ENCODE measurements around the gene EIF4G1.

The EIF4G1 gene

GRCh38 chr3:184308744-184309143 lies 5.7 kb upstream of the EIF4G1 start:
- DNase-seq: peak; percentile 48

DNA sequence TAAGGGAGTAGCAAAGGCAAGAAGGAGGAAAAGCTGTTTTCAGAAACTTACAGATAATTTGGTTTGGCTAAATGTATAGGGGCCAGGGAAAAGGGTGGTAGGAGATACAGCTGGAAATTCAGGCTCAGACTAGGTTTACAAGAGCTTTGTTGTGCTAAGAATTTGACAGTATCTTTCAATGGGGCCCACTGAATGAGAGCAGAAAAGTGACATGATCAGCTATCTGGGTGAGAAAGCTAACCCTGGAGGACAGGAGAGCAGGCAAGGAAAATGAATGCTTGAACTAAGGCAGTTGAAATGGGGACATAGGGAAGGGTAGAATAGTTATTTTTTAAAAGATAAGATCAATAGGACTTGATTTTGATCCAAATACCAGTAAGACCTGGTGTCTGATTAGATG lies 2.8 kb upstream of the EIF4G1 start:
- no peak for DNase-seq

DNA sequence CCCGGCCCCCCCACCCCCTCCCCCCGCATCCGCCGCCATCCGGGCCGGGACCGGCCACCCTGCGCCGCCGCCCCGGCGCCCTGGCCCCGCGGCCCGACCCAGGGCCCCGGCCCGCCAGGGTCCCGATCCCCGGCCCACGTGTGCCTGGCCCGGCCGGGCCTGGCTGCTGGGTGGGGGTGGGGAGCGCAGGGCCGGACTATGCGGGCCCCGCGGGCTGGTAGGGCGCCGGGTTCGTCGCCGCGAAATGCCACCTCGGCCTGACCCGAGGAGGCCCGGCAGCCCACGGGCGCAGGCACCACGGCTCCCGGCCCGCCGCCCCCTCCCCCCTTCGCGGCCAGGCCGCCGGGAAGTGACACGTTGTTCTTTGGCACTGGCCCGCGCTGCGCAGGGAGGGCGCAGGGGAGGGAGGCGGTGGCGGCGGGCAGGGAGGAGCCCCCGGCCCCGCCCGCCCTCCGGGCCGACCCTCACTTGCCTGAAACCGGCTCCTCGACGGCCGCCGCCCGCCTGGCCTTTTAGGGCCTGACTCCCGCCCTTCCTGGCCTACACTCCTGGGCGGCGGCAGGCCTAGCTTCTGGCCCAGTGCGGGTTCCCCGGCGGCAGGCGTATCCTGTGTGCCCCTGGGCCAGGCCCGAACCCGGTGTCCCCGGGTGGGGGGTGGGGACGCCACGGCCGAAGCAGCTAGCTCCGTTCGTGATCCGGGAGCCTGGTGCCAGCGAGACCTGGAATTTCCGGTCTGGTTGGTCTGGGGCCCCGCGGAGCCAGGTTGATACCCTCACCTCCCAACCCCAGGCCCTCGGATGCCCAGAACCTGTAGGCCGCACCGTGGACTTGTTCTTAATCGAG lies 515 bp downstream of the EIF4G1 start:
- peak; percentile 81 for DNase-seq

- peak; percentile 40 for DNase-seq
Observed at GRCh38 chr3:184315543-184315867, 1.1 kb downstream of the EIF4G1 start.

DNA sequence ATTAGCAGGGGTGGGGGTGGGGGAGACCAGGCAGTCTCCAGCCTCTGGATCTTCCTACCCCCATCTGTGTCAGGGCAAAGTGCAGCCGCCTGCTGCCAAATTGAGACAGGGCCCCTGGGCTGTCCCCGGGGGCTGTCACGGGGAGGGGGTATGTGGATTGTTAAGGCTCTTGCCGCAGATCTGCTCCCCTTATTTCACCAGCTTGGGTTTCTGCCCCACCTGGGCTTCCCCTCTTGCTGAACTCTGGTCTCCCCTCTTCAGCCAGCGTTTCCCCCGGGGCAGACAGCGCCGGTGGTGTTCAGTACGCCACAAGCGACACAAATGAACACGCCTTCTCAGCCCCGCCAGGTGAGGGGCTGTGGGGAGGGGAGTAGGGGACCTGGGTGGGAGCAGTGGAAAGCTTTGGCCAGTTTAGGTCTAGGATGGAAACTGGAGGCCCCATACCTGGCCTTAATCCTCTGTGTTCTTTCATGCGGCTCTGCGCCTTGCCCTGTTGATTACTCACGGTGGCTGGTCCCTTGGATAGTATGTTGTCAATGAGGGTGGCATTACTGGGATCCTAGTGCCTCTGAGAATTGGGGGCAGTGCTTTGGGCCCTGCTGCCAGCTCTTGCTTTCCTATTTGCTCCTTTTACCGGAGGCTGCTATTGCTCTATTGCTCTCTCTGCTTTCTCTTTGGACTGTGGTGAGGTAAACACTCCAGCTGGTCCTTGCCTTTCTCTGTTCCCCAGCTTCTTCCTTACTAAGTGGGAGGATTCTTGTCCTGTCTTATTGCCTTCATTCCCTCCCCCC lies 1.7 kb downstream of the EIF4G1 start:
- DNase-seq: no peak

- DNase-seq: no peak
Observed at GRCh38 chr3:184316792-184317191, 2.4 kb downstream of the EIF4G1 start.

DNA sequence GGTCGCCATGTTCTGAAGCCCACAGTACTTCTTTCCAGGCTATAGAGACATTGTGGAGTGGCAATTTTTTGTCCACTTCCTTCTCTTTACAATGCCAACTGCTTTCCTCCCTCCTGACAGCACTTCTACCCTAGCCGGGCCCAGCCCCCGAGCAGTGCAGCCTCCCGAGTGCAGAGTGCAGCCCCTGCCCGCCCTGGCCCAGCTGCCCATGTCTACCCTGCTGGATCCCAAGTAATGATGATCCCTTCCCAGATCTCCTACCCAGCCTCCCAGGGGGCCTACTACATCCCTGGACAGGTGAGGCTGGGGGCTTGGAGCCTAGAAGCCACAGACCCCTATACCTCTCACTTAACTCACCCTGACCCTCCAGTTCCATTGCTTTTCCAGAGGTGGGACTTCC lies 2.8 kb downstream of the EIF4G1 start:
- DNase-seq: no peak

DNA sequence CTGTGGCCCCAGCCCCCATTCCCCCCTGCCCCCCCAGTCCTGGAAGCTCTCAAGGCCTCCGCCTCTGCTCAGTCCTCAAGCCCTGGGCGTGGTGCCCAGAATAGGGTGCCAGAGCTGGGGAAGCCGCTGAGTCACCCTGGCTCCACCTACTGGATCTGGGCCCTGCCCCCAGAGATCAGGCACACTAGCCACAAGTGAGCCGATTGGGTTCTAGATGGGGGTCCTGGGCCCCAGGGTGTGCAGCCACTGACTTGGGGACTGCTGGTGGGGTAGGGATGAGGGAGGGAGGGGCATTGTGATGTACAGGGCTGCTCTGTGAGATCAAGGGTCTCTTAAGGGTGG lies 5.7 kb downstream of the EIF4G1 start:
- peak; percentile 96 for DNase-seq

GRCh38 chr3:184321666-184322065 lies 7.3 kb downstream of the EIF4G1 start:
- no peak for DNase-seq

GRCh38 chr3:184322731-184323487 lies 8.5 kb downstream of the EIF4G1 start:
- DNase-seq: no peak

DNA sequence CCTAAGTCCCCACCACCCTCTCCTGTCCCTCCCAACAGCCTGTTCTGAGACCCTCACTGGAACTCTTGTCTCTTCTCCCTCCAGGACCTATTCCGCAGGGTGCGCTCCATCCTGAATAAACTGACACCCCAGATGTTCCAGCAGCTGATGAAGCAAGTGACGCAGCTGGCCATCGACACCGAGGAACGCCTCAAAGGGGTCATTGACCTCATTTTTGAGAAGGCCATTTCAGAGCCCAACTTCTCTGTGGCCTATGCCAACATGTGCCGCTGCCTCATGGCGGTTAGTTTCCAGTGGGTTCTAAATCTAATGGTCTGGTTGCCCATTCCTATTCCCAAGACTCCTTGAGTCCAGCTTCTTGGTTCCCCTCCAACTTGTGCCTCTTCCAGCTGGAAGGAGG lies 9.3 kb downstream of the EIF4G1 start:
- no peak for DNase-seq

DNA sequence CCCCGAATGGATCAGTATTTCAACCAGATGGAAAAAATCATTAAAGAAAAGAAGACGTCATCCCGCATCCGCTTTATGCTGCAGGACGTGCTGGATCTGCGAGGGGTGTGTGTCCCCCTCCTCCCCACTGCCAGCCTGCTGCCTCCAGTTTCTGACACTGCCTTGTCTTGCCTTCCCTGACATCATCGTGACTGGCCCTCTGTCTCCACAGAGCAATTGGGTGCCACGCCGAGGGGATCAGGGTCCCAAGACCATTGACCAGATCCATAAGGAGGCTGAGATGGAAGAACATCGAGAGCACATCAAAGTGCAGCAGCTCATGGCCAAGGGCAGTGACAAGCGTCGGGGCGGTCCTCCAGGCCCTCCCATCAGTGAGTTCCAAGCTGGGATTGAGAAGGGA lies 10.9 kb downstream of the EIF4G1 start:
- DNase-seq: no peak

GRCh38 chr3:184325715-184326369 lies 11.4 kb downstream of the EIF4G1 start:
- no peak for DNase-seq

DNA sequence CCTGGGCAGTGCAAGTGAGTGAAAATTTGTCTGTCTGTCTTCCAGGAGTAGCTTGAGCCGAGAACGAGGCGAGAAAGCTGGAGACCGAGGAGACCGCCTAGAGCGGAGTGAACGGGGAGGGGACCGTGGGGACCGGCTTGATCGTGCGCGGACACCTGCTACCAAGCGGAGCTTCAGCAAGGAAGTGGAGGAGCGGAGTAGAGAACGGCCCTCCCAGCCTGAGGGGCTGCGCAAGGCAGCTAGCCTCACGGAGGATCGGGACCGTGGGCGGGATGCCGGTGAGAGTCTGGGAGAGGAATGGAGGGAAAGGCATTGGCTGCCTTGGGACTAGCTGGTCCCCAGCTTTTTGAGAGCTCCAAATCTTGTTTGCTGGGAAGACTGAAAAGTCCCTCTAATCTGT lies 12.8 kb downstream of the EIF4G1 start:
- no peak for DNase-seq

DNA sequence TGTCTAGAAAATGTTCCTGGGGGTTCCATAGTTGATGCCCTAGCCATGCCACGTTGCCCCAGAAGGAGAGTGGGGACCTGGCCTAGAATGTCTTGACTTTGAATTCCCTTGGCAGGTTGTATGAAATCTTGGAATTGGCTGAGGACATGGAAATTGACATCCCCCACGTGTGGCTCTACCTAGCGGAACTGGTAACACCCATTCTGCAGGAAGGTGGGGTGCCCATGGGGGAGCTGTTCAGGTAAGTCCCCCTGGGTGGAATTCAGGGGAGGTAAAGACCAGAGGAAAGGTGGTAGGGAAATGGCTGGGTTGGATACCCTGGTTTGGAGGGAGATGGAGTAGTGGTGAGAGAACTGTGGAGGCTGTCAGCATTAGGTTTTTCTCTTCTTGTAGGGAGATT lies 14.1 kb downstream of the EIF4G1 start:
- no peak for DNase-seq

GRCh38 chr3:184332370-184333090 lies 18.1 kb downstream of the EIF4G1 start:
- DNase-seq: no peak

GRCh38 chr3:184333190-184333589 lies 18.8 kb downstream of the EIF4G1 start:
- DNase-seq: no peak

DNA sequence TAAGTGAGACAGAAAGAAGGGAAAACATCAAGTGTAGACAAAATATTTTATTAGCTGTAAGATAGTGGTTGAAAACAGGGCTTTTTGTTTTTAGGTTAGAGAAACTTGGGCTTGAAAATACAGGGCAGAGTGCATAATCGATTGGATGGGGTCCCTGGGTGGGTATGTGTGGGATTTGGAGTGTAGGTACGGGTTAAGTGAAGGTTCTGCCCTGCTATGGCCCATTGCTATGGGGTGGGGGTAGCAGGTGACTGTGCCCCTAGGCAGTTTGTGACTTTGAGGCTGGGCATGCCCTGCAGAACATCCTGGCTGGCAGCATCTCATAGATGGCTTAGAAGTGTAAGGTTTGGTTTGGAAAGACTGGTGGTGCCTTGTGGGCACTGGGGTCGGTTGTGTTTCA lies 19.3 kb downstream of the EIF4G1 start:
- no peak for DNase-seq

DNA sequence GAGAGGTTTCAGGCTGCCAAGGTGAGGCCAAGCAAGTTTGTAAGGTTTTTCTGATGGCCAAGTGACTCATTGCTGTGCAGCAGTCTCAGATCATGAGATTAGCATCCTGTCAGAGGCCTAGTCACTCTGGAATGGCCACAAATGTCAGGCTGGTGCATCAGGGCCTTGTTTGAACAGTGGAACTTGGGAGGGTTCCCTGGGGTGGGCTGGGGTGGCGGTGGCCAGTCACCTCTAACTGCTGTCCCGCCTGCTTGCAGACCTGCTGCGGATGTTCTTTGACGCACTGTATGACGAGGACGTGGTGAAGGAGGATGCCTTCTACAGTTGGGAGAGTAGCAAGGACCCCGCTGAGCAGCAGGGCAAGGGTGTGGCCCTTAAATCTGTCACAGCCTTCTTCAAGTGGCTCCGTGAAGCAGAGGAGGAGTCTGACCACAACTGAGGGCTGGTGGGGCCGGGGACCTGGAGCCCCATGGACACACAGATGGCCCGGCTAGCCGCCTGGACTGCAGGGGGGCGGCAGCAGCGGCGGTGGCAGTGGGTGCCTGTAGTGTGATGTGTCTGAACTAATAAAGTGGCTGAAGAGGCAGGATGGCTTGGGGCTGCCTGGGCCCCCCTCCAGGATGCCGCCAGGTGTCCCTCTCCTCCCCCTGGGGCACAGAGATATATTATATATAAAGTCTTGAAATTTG lies 20.2 kb downstream of the EIF4G1 start:
- peak; percentile 47 for DNase-seq

DNA sequence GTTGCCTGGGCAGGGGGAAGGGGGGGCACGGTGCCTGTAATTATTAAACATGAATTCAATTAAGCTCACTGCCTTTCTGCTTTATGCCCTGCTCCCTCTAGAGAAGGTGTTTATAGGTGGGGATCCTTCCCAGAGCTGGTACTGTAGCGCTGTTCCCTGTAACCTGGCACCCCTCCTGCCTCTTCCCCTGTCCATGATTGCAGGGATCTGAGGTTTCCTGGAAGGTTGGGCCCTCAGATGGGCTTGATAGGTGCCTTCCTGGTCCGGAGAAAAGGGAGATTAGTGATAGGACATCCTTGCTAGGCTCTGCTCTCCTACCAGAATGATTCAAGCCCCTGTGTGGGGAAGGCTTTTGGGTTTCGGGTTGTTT lies 20.9 kb downstream of the EIF4G1 start:
- DNase-seq: no peak

GRCh38 chr3:184335661-184336546 lies 21.5 kb downstream of the EIF4G1 start:
- DNase-seq: peak; percentile 77
